PFSK-1 (cell line): ENCODE data around the gene WFS1.

ENCODE experiments used
- FOXP2 ChIP-seq: optimal IDR thresholded peaks from 2 replicates; pipeline ENCODE3; 2011; ENCODE audit warnings: borderline replicate concordance, control low read depth, inconsistent platforms; ENCODE audit not compliant: insufficient read depth; ENCODE audit errors: extremely low read length, extremely low read depth
- SIN3A ChIP-seq: IDR thresholded peaks from 2 replicates; pipeline ENCODE4 v1.6.1; 2012; ENCODE audit warnings: mild to moderate bottlenecking, low read length, moderate library complexity, borderline replicate concordance; ENCODE audit not compliant: insufficient read depth

- TF ChIP-seq SIN3A (no peak), FOXP2 (no peak)
These were observed 12.2 kb upstream of the WFS1 start for GRCh38 chr4:6257247-6258025.
